Hindlimb muscle (tissue), 1 donor: ENCODE measurements around the gene HAGH. TPM values are rescaled to one million over a fixed set of nuclear protein-coding genes. Genes with fewer than 3 reads are reported as not detected.

ENCODE experiments used
- DNase-seq: peaks from one replicate; pipeline ENCODE4 v3.0.0-alpha.2; 2013
- polyA plus RNA-seq: library from polyadenylated mRNA; unstranded; fragments of 120-200 nt; gene quantifications from one replicate; pipeline ENCODE4 v1.2.1, GENCODE V29; 2013; ENCODE audit not compliant: insufficient read length

Gene HAGH
- polyA plus RNA-seq, 1 donor = 44.7 TPM

- no peak for DNase-seq
Measured at GRCh38 chr16:1773703-1774447, 52.8 kb downstream of the HAGH start.

DNA sequence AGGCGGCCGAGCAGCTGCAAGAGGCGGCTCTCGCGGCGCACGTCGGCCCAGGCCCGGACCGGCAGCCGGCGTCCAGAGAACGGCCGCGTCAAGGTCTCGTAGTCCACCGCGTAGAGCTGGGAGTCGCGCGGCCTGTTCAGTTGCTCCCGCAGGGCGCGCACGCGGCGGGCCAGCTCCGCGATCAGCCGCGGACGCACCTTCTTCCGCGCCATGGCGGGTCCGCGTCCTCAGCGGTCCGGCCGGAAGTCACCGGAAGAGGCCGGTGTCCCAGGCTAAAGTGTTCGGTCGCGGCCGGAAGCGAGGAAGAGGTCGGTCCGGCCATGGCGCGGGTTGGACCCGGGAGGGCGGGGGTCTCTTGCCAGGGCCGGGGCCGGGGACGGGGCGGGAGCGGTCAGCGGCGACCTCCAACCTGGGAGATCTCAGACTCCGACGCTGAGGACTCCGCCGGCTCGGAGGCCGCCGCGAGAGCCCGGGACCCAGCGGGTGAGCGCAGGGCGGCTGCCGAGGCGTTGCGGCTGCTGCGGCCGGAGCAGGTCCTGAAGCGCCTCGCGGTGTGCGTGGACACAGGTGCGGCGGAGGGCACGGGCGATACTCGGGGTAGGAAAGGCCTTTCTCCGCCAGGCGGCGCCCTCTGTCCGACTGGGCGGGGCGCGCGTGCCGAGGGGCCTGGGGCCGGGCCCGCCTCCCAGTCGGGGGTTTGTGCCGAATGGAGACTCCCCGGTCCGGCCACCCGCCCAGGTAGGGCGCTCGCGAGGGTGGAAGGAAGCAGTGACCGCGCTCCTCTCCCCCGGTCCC, 53.5 kb downstream of the HAGH start, which contains the start of gene MRPS34:
TSS of gene MRPS34 (minus strand) at position 227 of the 795 bp plus-strand sequence. CDS start at position 212, 15 bp downstream.
- peak; percentile 87 for DNase-seq

DNA sequence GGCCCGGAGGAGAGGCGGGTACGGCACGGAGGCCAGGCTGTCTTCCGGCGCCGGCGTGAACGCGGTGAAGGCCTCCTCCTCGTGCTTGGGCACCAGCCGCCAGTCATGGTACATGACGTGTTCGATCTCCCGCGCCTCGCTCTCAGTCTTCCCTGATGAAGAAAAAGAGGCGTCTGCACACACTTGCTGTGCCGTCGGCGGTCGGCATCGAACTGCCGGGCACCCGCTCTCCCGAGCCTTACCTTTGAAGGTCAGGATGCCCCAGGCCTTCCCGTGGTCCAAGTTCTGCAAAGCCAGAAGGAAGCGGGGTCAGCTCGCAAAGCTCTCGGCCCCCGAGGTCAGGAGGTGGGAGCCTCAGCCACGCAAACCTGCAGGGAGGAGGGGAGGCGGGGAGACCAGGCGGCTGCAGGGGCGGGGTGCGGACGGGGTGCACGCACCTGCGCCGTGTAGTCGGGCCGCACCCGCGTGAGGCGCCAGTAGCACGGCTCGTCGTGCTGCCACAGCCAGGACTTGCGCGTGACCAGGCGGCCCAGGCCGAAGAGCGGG, 54.2 kb downstream of the HAGH start, which contains the start of gene EME2:
TSS of gene EME2 (plus strand) at position 449 of the 546 bp plus-strand sequence. CDS start 418 bp downstream, outside the sequence.
- DNase-seq = no peak

DNA sequence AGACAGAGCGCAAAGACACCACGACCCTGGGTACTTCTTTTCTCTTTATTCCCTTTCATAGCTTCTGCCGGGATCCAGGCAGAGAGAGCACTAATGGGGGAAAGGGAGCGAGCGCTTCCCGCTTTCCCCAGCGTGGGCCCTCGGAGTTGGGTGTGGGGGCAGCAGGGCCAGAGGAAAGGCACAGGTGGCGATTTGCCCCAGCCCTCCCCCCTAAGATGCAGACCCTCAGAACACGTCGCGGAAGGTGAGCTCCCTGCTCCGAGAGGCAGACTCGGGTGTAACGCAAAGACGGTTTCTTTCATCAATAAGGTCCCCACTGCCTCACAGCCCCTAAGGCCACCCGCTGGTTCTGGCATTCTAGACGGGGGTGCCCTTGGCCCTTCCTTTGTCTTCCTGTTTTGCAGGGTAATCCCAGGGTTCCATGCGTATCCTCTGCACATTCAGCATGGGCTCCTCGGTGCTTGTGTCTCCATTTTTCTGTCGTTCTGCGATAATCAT, 54.7 kb downstream of the HAGH start:
- DNase-seq = no peak

GRCh38 chr16:1771188-1771863, 55.3 kb downstream of the HAGH start, which contains the start of gene NME3:
Gene NME3 (minus strand): TSS chr16:1771543. CDS start chr16:1771534, 9 bp downstream.
- peak; percentile 73 for DNase-seq

- DNase-seq = no peak
Measured at GRCh38 chr16:1770328-1771187, 56.1 kb downstream of the HAGH start.

GRCh38 chr16:1769402-1770300, 57.0 kb downstream of the HAGH start:
- DNase-seq = no peak

DNA sequence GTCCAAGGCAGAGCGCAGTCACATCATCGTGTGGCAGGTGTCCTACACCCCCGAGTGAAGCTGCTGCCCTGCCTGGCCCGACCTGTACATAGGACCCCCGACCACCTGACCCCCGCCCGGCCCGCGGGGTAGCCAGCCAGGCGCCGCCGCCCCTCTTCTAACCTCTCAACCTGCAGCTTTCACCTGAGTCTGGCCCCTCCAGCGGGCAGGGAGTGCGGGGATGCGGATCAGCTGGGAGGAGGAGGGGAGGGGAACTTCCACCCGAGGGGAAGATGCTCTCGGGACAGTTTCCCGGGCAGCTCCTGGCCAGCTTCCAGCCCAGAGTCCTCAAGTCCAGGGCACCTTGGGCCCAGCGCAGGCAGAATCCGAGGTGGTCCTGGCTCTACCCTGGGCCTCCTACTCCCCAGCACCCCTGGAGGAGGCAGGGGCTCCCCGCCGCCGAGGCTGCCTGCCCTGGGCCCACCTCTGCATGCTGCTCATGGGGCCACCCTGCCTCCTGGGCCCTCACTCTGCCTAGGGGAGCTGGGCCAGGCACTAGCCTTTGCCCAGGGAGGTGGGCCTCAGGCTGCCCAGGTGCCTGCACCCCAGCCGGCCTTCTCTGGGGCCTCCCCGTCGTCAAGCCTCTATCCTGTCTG, 57.7 kb downstream of the HAGH start:
- no peak for DNase-seq

DNA sequence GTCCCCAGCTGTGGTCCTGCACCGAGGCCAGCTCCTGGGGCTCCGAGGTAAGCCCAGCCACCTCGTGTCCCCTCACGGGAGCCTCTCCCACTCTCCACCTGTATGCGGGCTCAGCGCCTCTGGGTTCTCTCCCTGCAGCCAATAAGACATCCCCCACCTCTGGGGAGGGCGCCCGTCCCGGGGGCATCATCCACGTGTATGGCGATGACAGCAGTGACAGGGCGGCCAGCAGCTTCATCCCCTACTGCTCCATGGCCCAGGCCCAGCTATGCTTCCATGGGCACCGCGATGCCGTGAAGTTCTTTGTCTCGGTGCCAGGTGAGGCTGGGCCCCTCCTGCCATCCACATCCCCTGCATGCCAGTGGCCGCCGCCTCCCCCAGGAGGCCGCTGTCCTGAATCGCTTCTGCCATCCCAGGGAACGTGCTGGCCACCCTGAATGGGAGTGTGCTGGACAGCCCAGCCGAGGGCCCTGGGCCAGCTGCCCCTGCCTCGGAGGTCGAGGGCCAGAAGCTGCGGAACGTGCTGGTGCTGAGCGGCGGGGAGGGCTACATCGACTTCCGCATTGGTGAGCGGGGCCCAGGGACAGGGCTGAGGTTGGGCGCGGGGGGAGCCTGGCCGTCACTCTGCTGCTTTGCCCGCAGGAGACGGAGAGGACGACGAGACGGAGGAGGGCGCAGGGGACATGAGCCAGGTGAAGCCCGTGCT, 58.4 kb downstream of the HAGH start:
- DNase-seq = no peak

DNA sequence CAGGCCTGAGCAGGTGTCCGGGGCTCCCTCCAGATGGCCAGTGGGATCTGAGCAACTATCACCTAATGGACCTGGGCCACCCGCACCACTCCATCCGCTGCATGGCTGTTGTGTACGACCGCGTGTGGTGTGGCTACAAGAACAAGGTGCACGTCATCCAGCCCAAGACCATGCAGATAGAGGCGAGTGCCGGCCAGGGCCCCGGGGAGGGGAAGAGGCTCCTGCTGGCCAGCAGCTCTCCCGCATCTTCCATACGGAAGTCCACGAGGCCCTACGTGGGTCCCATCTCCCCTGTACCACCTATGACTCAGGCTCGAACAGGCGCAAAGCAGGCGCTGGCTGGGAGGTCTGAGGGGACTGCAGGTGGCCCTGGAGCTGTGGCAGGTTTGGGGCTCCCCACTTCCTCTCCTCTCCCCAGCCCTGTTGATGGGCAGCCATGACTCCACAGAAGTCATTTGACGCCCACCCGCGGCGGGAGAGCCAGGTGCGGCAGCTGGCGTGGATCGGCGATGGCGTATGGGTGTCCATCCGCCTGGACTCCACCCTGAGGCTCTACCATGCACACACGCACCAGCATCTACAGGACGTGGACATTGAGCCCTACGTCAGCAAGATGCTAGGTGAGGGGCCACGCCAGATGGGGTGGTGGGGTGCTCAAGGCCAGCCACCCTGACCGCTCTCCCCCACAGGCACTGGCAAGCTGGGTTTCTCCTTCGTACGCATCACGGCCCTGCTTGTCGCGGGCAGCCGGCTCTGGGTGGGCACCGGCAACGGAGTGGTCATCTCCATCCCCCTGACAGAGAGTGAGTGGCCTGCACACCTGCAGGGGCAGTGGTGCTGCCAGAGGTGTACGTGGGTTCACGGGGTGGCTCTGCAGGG, 59.3 kb downstream of the HAGH start:
- no peak for DNase-seq

GRCh38 chr16:1766701-1767100, 59.9 kb downstream of the HAGH start:
- no peak for DNase-seq

DNA sequence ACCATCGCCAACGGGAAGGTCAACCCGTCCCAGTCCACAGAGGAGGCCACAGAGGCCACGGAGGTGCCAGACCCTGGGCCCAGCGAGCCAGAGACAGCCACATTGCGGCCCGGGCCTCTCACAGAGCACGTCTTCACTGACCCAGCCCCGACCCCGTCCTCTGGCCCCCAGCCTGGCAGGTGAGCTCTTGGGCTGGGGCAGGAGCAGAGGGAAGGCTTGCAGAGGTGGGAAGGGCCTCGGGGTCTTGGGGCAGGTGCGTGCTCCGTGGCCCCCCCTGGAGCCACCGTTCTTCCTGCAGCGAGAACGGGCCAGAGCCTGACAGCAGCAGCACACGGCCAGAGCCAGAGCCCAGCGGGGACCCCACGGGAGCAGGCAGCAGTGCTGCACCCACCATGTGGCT, 60.4 kb downstream of the HAGH start:
- DNase-seq = no peak

DNA sequence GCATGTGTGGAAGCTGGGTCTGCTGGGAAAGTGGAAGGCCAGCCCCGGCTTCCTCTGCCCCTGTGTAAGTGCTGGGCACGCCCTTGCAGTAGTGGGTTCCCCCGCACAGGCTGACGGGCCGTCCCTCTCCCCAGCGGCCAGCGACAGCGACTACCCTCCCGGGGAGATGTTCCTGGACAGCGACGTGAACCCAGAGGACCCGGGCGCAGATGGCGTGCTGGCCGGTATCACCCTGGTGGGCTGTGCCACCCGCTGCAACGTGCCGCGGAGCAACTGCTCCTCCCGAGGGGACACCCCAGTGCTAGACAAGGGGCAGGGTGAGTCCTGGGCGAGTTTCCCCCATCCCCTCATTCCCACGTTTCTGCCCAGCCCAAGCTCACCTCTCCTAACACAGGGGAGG, 60.8 kb downstream of the HAGH start:
- DNase-seq = no peak

GRCh38 chr16:1764971-1765370, 61.7 kb downstream of the HAGH start:
- no peak for DNase-seq

DNA sequence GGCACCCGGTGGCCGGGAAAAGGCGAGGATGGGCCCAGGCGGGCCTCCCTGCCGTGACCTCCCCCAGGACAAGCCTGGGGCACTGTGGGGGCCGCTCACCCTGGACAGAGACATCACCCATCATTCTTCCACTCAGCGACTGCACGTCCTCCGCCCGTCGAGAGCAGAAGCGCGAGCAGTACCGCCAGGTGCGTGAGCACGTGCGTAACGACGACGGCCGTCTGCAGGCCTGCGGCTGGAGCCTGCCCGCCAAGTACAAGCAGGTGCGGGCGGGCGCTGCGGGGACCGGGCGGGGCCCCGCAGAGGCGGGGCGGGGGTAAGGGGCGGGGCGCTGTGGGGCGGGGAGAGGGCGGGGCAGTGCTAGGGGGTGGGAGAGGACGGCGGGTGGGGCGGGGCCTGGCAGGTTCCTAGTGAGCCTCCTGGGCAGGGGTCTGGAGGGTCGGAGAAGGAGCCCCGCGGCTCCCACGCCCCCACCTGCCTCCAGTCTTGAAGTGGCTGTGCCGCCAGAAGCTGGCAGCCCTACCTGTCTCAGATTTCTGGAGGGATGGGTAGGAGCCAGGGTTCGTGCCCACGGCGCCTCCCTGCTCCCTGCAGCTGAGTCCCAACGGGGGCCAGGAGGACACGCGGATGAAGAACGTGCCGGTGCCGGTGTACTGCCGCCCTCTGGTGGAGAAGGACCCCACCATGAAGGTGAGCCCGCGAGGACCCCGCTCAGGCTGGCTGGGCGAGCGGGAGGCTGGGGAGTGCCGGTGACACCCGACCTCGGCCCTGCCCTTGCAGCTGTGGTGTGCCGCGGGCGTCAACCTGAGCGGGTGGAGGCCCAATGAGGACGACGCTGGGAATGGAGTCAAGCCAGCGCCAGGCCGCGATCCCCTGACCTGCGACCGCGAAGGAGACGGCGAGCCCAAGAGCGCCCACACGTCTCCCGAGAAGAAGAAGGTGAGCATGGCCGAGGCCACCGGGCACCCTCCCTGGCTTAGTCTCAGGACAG, 62.8 kb downstream of the HAGH start:
- no peak for DNase-seq

- no peak for DNase-seq
Measured at GRCh38 chr16:1762879-1763520, 63.6 kb downstream of the HAGH start.
